HL-60 (cell line): ENCODE results near the gene WAPL.

Source experiments
- DNase-seq, 2 experiments: peaks; one replicate each; pipeline ENCODE4 v3.0.0-alpha.2; 2010 to 2020; ENCODE audit warnings: low read depth in 1 of 2, low spot score in 1 of 2
- H3K27ac ChIP-seq: fragments of 250-450 bp; sonication (Bioruptor Pico); replicated peaks from 2 replicates; pipeline ENCODE4 v1.5.1; 2020; ENCODE audit warnings: mild to moderate bottlenecking, moderate library complexity
- H3K27me3 ChIP-seq: fragments of 250-450 bp; sonication (Bioruptor Pico); 2 replicates; pipeline ENCODE4 v1.5.1; 2021; ENCODE audit warnings: mild to moderate bottlenecking, moderate library complexity; ENCODE audit not compliant: insufficient read depth, poor library complexity, severe bottlenecking
- H3K4me3 ChIP-seq: replicated peaks from 2 replicates; pipeline ENCODE4 v1.5.1; 2011; ENCODE audit warnings: mild to moderate bottlenecking, control low read depth, low read length; ENCODE audit not compliant: insufficient read depth
- GABPA ChIP-seq: IDR thresholded peaks from 2 replicates; pipeline ENCODE4 v1.6.1; 2012; ENCODE audit warnings: low read depth
- POLR2AphosphoS5 ChIP-seq: IDR thresholded peaks from 2 replicates; pipeline ENCODE4 v1.6.1; 2012; ENCODE audit warnings: low read depth
- SPI1 ChIP-seq: IDR thresholded peaks from 2 replicates; pipeline ENCODE4 v1.6.1; 2012; ENCODE audit warnings: low read depth, mild to moderate bottlenecking, borderline replicate concordance
- TF ChIP-seq, protein P1 (sequence below): IDR thresholded peaks from 2 replicates; pipeline ENCODE4 v1.6.1; 2012; ENCODE audit warnings: low read depth; ENCODE audit not compliant: insufficient replicate concordance
- TF ChIP-seq, protein P2 (sequence below): IDR thresholded peaks from one replicate; pipeline ENCODE4 v1.5.1; 2011; ENCODE audit warnings: low read length, control low read depth, inconsistent platforms; ENCODE audit not compliant: insufficient read depth

Gene WAPL

DNA sequence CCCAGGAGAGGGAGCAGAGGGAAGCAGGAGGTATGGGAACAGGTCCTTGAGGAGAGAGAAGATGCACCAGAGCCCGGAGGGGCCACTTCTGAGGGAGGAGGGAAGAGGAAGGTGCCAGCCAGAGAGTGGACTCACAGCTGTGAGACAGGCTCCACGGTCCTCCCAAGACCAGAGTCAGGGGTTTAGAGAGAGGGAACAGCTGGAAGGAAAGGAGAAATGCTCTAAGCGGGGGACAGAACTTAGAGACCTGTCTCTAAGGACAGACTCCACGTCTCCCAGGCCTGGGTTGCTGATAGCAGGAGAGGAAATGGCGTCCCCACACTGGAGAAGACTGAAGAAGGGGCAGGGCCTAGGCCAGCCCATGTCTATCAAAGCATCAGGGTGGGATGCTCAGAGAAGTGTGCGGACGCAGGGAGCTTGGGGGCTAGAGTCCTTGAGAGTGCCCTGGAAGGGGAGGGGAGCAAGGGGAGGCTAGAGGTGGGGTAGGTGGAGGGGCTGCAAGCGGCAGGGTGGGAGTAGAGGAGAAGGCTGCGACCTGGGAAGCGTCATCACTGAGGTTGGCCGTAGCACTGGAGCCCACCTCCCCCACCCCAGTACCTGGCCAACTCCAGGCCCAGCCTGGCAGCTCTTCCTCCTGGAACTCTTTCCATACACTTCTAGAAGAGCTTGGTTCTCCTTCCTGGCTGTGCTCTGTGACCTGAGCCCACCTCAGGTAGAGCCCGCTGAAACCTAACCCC, 129.4 kb downstream of the WAPL start:
- H3K27me3 ChIP-seq, result no peaks in the 10 kb centered on the region
- TF ChIP-seq SPI1, result no peak
- TF ChIP-seq, protein P1, sequence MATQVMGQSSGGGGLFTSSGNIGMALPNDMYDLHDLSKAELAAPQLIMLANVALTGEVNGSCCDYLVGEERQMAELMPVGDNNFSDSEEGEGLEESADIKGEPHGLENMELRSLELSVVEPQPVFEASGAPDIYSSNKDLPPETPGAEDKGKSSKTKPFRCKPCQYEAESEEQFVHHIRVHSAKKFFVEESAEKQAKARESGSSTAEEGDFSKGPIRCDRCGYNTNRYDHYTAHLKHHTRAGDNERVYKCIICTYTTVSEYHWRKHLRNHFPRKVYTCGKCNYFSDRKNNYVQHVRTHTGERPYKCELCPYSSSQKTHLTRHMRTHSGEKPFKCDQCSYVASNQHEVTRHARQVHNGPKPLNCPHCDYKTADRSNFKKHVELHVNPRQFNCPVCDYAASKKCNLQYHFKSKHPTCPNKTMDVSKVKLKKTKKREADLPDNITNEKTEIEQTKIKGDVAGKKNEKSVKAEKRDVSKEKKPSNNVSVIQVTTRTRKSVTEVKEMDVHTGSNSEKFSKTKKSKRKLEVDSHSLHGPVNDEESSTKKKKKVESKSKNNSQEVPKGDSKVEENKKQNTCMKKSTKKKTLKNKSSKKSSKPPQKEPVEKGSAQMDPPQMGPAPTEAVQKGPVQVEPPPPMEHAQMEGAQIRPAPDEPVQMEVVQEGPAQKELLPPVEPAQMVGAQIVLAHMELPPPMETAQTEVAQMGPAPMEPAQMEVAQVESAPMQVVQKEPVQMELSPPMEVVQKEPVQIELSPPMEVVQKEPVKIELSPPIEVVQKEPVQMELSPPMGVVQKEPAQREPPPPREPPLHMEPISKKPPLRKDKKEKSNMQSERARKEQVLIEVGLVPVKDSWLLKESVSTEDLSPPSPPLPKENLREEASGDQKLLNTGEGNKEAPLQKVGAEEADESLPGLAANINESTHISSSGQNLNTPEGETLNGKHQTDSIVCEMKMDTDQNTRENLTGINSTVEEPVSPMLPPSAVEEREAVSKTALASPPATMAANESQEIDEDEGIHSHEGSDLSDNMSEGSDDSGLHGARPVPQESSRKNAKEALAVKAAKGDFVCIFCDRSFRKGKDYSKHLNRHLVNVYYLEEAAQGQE, result no peak
- TF ChIP-seq POLR2AphosphoS5, result no peak
- TF ChIP-seq GABPA, result no peak
- TF ChIP-seq, protein P2, sequence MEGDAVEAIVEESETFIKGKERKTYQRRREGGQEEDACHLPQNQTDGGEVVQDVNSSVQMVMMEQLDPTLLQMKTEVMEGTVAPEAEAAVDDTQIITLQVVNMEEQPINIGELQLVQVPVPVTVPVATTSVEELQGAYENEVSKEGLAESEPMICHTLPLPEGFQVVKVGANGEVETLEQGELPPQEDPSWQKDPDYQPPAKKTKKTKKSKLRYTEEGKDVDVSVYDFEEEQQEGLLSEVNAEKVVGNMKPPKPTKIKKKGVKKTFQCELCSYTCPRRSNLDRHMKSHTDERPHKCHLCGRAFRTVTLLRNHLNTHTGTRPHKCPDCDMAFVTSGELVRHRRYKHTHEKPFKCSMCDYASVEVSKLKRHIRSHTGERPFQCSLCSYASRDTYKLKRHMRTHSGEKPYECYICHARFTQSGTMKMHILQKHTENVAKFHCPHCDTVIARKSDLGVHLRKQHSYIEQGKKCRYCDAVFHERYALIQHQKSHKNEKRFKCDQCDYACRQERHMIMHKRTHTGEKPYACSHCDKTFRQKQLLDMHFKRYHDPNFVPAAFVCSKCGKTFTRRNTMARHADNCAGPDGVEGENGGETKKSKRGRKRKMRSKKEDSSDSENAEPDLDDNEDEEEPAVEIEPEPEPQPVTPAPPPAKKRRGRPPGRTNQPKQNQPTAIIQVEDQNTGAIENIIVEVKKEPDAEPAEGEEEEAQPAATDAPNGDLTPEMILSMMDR, result no peak
- DNase-seq, result no peak
- no peak overlapping the region for H3K4me3 ChIP-seq
- H3K27ac ChIP-seq, result no peak overlapping the region

DNA sequence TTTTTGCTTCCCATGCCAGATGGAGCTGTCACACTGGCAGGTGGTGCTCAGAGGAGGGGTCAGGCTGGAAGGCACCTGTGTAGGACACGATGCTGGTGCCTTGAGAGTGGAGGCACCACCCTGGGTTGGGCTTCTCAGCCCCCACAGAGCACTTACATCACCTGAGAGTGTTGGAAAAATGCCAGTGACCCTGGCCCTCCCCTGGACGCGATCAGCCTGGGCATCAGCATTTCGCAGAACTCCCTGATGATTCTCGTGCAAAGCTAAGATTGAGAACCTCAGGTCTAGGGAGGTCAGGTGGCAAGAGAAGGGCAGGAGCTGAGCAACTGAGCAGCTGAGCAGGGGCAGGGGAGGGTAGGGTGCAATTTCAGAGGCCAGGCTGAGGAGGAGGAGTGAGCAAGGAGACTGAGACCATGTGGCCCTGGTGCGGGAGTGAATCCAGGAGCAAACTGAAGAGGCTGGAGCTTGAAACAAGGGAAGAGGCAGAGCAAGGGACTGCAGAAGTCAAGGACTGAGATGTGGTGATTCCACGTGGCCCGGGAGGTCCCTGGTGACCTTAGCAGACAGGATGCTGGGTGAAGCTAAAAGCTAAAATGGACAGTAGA, 130.3 kb downstream of the WAPL start:
- H3K27ac ChIP-seq, result no peak overlapping the region
- DNase-seq, result no peak
- no peak for TF ChIP-seq POLR2AphosphoS5
- TF ChIP-seq, protein P2, result no peak
- TF ChIP-seq, protein P1, result no peak
- TF ChIP-seq GABPA, result no peak
- TF ChIP-seq SPI1, result no peak
- H3K4me3 ChIP-seq, result no peak overlapping the region
- no peaks in the 10 kb centered on the region for H3K27me3 ChIP-seq

DNA sequence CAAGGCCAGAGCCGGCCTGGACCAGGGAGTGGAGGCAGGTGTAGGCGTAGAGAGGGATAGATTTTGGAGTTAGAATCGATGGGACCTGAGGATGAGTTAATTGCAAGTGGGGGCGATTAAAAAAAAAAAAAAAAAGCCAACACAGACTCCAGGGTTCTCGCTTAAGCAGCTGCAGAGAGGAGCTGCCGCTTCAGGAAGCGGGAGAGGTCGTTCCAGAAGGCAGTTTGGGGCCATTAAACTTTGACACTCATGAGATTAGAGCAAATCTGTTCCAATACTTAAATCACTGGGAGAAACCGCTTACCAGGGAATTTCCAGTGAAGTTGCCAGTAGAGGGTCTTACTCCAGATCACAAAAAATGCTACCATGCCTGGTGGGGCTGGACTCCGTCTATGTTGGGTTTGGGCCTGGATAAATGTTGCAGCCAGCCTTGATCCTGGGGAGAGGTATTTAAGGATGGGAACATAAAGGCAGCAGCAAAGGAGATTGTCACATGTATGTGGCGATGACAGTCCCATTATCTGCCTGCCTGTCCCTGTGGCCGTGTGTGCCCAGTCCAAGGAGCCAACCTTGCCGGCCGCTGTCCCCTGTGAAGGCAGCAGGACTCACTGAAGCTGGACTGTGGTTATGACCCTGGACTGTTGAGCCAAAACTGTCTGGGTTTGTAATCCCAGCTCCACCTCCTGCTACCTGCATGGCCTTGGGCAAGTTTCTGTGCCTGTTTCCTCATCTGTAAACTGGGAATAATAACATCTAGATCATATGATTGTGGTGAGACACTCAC, 131.1 kb downstream of the WAPL start:
- TF ChIP-seq SPI1 (no peak), GABPA (no peak), POLR2AphosphoS5 (no peak)
- TF ChIP-seq, protein P2, result no peak
- TF ChIP-seq, protein P1, result no peak
- Histone ChIP-seq H3K27ac (no peak overlapping the region), H3K27me3 (no peaks in the 10 kb centered on the region), H3K4me3 (no peak overlapping the region)
- no peak for DNase-seq
